HG02798 (cell line): ENCODE measurements around the gene ARID2.

Source experiments
- ATAC-seq: cut with Tn5 transposase; IDR thresholded peaks from one replicate; pipeline ENCODE4 v1.9.1; 2021; ENCODE audit warnings: mild to moderate bottlenecking; ENCODE audit not compliant: unreplicated experiment, poor library complexity

Gene ARID2

DNA sequence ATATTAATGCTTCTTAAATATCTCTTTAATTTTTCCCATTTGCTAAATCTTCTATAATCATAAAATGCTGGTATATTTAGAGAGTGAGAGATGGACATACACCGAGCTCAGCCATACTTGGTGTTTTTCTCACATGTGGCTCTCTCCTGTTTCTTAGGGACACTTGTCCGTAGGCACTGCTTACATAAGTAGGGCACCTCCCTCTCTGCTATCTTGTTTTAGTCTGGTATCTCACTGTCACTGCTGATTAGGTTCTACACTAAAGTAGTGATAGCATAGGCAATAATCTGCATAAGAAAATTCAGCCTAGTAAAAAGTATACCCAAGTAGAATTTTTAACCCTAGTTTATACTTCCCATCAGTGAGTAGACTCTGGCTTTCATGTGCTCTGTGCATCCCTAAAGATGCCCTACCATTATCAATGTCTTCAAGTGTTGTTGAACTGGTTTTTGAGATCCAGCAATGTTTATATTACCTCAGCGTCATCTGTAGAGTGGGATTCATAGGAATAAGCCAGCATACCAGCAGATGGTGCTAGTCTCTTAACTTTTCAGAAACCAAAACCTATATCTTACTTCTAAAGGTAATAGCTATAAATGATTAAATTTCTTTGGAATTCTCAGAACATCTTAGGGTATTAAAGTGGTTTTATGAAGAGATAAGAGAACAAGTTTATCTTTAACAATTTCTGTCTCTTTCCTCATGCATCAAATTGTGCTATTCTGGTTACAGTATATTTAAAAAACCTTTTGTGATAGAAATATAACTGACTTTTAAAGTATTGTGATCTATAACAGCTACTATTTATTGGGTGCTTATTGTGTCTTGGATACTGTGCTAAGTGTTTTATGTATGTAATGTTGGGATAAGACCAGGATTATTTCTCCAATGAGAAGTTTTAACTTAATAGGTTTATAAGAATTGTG is 32.9 kb downstream of the ARID2 start:
- no peak for ATAC-seq

GRCh38 chr12:45763381-45763780 is 33.9 kb downstream of the ARID2 start:
- no peak for ATAC-seq

- ATAC-seq = no peak
Observed at GRCh38 chr12:45768194-45768593, 38.7 kb downstream of the ARID2 start.

DNA sequence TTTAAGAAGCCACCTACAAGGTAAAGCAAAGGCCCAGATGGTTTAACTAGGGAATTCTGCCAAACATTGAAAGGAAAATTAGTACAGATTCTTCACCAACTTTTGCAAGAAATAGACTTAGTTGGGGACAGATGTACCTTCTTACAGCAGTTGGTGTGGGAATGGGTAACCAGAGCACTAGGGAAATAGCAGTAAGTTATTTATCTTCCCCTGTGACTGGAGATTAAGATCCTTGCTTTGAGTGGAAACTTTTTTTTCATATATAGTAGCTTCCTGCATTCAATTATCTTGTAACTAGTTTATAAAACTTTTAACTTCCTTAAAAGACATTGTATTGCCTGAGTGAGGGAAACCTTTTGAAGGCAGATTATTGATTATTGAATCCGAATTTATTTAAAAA is 44.2 kb downstream of the ARID2 start:
- no peak for ATAC-seq

DNA sequence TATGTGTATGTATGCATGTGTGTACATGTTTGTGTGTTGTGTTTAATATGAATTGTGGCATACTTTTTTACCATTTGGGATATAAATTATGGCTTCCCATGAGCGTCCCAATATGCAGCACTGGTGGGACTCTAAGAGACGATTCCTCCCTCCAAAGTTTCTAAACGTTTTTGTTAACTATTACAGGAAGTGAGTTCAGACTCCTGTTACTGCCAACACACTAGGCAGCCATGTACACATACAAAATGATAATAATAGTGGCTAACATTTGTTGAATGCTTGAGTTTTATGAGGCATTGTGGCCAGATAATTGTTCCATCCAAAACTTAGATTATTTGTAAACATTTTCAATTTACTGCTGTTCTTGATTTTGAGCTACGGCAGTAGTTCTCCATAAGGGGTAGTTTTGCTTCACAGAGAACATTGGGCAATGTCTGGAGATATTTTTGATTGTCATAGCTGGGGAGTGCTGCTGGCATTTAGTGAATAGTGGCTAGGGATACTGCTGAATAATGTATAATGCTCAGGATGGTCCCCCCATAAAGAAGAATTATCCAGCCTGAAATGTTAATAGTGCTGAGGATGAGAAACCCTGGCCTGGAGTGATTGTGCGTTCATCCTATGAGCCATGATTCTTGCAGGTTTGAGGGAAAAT is 45.1 kb downstream of the ARID2 start:
- no peak for ATAC-seq

GRCh38 chr12:45775465-45775864 is 46.0 kb downstream of the ARID2 start:
- ATAC-seq = no peak

GRCh38 chr12:45775964-45776363 is 46.5 kb downstream of the ARID2 start:
- ATAC-seq = peak; percentile 69

GRCh38 chr12:45779936-45780335 is 50.4 kb downstream of the ARID2 start:
- no peak for ATAC-seq

GRCh38 chr12:45781080-45781479 is 51.6 kb downstream of the ARID2 start:
- no peak for ATAC-seq

DNA sequence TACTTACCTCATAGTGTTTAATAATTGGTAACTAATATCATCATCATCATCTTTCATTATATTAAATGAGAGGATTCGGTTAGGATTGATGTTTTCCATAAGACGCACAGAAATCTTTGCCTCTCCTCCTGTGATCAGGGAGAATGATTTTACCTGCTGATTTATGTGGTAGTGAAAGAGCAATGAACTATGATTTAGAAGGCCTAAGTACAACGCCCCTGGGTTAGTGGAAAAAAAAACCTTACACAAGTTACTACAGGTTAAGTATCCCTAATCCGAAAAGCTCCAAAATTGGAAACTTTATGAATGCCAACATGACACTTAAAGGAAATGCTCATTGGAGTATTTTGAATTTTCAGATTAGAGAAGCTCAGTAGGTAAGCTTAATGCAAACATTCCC is 55.8 kb downstream of the ARID2 start:
- no peak for ATAC-seq

- ATAC-seq = peak; percentile 43
Observed at GRCh38 chr12:45789025-45789424, 59.5 kb downstream of the ARID2 start.

DNA sequence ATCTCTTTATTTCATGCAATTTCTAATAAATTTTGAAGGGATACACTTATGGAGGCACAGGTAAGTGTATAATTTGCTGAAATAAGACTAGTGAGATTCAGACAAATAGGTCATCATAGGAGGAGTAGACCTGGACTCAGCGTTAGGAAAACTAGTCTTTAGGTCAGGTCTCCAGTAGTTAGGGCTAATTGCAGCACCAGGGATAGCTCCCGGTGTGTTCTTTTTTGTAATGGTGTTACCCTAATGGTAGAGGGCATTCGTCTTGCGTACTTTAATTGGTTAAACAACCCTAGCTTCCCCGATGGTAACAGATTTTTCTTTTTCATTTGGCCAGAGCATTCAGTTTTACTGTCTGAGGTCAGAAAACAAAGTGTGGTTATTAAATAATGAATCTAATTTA is 64.9 kb downstream of the ARID2 start:
- ATAC-seq = no peak

DNA sequence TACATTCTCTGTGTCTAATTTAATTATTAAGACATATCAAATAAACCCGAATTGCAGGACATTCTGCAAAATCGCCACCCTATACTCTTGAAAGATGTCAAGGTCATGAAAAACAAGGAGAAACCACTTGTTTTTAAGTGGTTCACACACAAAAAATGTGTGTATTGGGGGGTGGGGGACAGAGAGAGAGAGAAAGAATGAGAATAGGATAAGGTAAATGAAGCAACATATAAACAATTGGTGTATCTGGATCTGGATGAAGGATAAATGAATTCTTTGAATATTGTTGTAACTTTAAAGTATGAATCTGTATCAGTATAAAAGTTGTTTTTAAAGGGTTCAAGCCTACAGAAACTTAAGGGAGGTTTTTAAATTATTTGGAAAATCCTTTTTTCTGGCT is 72.1 kb downstream of the ARID2 start:
- no peak for ATAC-seq

DNA sequence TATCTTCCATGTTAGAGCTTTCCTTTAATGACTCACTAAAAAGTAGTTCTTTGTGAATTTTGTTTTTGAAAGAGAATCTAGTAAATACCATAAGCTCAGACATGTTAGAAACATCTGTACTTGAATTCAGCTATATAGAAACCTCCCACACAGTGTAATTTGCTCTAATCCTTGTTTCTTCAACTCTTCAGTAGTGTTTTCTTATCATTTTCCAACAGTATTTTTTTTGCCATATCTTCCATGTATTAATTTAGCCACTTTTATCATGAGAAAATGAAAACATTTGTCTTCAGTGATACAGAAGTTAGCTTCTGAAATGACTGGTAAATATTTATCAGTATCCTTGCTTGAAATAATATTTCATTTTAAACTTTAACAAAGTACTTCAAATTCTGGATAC is 73.6 kb downstream of the ARID2 start:
- ATAC-seq = no peak

DNA sequence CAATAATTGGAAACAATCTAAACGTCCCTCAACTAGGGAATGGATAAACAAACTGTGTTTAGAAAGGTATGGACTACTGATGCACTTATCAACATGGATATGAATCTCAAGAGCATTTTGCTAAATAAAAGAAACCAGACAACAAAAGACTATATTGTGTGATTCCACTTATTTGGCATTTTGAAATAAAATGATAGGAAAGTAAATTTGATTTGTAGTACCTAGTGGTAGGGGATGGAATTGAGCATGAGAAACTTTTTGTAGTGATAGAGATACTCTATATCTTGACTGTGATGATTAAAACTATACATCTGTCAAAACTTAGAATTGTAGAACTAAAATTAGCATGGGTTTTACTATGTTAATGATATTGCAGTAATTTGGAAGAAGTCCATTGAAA is 87.1 kb downstream of the ARID2 start:
- no peak for ATAC-seq

- ATAC-seq = peak; percentile 22
Observed at GRCh38 chr12:45827974-45828373, 98.5 kb downstream of the ARID2 start.

DNA sequence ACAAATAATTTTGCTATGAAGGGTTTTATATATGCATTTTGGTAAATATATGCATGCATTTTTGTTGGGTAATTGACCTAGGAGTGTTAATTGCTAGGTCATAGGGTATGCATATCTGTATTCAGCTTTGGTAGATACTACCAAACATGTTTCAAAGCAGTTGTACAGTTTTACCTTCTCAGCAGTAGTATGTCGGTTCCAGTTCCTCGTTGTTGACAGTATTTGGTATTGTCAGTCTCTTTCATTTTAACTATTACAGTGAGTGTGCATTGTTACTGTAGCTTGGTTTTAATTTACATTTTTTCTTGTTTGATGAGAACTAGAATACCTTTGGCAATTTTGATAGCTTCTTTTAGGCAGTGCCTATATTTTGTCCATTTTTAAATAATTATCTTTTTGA is 98.9 kb downstream of the ARID2 start:
- peak; percentile 84 for ATAC-seq

- no peak for ATAC-seq
Observed at GRCh38 chr12:45831590-45831989, 102.1 kb downstream of the ARID2 start.

- ATAC-seq = no peak
Observed at GRCh38 chr12:45833401-45833800, 103.9 kb downstream of the ARID2 start.

DNA sequence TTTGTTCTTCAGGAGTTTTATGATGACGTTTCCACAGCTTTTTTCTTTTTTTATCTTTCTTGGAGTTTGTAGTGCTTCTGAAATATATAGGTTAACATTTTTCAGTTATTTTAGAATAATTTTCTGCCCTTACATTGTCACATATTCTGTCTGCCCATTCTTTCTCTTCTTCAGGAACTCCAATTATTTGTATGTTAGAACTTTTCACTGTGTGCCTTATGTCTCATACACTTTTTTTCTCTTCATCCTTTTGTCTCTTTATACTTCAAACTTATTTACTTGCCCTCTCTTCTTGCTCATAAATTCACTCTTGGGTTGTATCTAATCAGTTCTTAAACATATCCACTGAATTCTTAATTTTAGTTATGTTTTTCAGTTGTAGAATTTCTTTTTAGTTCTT is 105.3 kb downstream of the ARID2 start:
- no peak for ATAC-seq

DNA sequence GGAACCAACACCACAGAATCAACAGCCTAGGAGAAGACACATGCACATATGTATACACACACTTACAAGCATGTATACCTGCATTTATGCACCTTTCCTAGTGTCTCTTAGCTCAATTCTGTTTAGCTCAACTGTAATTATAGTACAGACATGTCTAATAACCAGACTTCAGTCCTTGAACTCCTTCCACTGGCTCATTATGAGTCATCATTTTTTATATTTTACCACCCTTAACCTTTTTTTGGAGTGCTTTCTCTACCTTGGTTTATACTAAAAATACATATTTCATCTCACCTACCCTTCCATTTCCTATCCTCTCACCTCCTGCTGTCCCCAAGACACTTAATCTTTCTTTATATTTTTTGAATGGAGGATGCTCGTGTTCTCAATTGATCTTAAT is 110.4 kb downstream of the ARID2 start:
- no peak for ATAC-seq

GRCh38 chr12:45849289-45849688 is 119.8 kb downstream of the ARID2 start:
- no peak for ATAC-seq
